NCI-H1436 (cell line): ENCODE measurements around the gene MCM10.
"Not testable (repeated sequence)": the region's sequence is repeated elsewhere in the genome, so short reads cannot be mapped to it uniquely, and the experiment has no call there.

Source experiments
- DNase-seq: peaks from one replicate; lab custom pipeline; 2025; lab: John Stamatoyannopoulos, UW

Gene MCM10

GRCh38 chr10:13221572-13221971, 60.2 kb downstream of the MCM10 start:
- DNase-seq = no peak

GRCh38 chr10:13222151-13222550, 60.8 kb downstream of the MCM10 start:
- DNase-seq = no peak

- no peak for DNase-seq
These were observed 61.2 kb downstream of the MCM10 start for GRCh38 chr10:13222566-13222965.

- DNase-seq = no peak
These were observed 61.9 kb downstream of the MCM10 start for GRCh38 chr10:13223241-13223640.

- no peak for DNase-seq
These were observed 63.0 kb downstream of the MCM10 start for GRCh38 chr10:13224210-13224995.

GRCh38 chr10:13225601-13226000, 64.2 kb downstream of the MCM10 start:
- DNase-seq = no peak

- DNase-seq = no peak
These were observed 65.7 kb downstream of the MCM10 start for GRCh38 chr10:13227031-13227430.

GRCh38 chr10:13231190-13231589, 69.8 kb downstream of the MCM10 start:
- DNase-seq = no peak

- no peak for DNase-seq
These were observed 70.5 kb downstream of the MCM10 start for GRCh38 chr10:13231808-13232207.

- no peak for DNase-seq
These were observed 72.0 kb downstream of the MCM10 start for GRCh38 chr10:13233358-13233757.

GRCh38 chr10:13234172-13234571, 72.8 kb downstream of the MCM10 start, which contains the start of gene UCMA:
TSS of gene UCMA (minus strand) at chr10:13234374. CDS start at chr10:13234258, 116 bp downstream.
- no peak for DNase-seq

GRCh38 chr10:13234736-13235135, 73.4 kb downstream of the MCM10 start:
- DNase-seq = not testable (repeated sequence)

GRCh38 chr10:13236638-13237037, 75.3 kb downstream of the MCM10 start:
- DNase-seq = no peak

- DNase-seq = no peak
These were observed 77.1 kb downstream of the MCM10 start for GRCh38 chr10:13238271-13239077.

GRCh38 chr10:13239923-13240322, 78.6 kb downstream of the MCM10 start:
- DNase-seq = no peak

GRCh38 chr10:13241613-13242012, 80.3 kb downstream of the MCM10 start:
- DNase-seq = no peak

- not testable (repeated sequence) for DNase-seq
These were observed 80.9 kb downstream of the MCM10 start for GRCh38 chr10:13242260-13242659.

GRCh38 chr10:13247246-13247645, 85.9 kb downstream of the MCM10 start:
- no peak for DNase-seq

- no peak for DNase-seq
These were observed 86.4 kb downstream of the MCM10 start for GRCh38 chr10:13247784-13248183.

GRCh38 chr10:13253726-13254125, 92.4 kb downstream of the MCM10 start:
- no peak for DNase-seq

GRCh38 chr10:13256627-13257026, 95.3 kb downstream of the MCM10 start:
- DNase-seq = no peak

- DNase-seq = no peak
These were observed 96.3 kb downstream of the MCM10 start for GRCh38 chr10:13257621-13258140.
